HG02943 (cell line): Measurements from ENCODE around the gene ZCCHC17.
"Not testable (repeated sequence)": the region's sequence is repeated elsewhere in the genome, so short reads cannot be mapped to it uniquely, and the experiment has no call there.

Experiments used
- ATAC-seq: cut with Tn5 transposase; IDR thresholded peaks from one replicate; pipeline ENCODE4 v1.9.1; 2021; ENCODE audit warnings: mild to moderate bottlenecking, low read depth, moderate library complexity; ENCODE audit not compliant: unreplicated experiment

The ZCCHC17 gene, protein sequence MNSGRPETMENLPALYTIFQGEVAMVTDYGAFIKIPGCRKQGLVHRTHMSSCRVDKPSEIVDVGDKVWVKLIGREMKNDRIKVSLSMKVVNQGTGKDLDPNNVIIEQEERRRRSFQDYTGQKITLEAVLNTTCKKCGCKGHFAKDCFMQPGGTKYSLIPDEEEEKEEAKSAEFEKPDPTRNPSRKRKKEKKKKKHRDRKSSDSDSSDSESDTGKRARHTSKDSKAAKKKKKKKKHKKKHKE

DNA sequence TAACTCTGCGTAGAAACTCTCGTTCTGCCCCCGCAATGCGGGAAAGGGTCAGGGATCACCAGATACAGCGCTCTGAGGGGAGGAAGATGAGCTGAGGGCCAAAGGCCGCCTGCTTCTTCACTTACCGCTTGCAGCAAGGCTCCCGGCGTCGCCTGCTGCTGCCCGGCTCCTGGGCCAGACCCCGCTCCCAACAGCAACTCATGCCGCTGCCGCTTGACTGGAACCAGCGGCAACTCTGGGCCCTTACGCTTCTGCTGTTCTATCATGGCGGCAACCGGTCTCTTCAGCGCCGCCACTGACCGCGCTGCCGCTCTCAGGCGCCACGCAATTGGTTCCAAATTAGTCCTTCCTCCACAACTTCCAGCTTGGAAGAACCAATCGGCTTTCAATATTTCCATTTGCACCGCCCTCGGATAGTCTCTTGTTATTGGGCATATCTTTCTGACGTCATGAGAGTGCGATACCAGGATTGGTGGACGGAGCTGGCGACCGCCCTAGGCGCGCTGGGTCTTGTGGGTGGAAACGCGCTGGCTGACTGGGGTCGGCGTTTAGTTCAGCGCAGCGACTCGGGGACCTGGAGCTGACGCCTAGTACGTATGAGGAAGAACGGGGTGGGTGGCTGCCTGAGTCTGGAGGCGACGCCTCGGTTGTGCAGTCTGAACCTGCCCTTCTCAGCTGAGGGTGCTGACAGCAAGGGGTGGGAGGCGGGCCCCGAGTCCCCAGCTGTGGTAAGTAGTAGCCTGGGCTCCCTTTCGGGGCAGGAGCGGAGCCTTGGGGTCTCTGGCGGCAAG lies at the start of gene ZCCHC17, which contains the start of gene SNRNP40:
Gene ZCCHC17 (plus strand): TSS at position 547 of the 791 bp plus-strand sequence. CDS start 13,067 bp downstream, outside the sequence.
Gene SNRNP40 (minus strand): TSS at position 303 of the 791 bp plus-strand sequence. CDS start 37 bp downstream, at position 266.
- ATAC-seq: peak; percentile 96

DNA sequence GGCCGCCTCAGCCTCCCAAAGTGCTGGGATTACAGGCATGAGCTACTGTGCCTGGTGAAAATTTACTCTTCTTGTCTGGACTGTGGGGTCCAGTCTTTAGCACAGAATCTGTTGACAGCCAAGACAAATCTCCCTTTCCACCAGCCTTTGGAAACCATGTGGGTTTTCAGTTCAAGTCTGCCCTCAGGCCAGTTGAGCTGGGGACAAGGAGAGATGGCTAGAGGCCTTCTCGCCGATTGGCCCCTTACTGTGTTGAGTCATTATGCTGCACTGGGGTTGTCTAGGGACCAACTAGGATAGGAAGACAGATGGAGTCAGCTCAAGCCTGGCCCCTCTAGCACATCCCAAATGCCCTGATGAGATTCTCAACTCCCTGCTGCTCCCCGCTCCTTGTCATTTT lies 48.6 kb upstream of the ZCCHC17 start:
- ATAC-seq: no peak

DNA sequence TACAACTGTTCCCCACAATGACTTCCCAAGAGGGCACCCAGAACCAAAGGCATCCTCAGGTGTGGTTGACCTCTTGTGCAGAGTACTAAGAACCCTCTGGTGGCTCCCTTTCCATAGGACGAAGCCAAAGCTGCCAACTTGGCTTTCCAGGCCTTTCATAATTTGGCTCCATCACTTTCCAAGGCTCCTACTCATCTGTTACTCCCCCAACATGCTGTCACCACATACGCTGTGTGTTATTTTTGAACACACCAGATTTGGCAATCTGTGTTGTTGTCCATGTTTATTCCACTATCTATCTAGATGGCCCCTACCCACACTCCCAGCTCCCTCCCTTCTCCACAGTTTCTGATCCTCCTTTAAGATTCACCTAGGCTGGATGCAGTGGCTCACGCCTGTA lies 47.0 kb upstream of the ZCCHC17 start:
- no peak for ATAC-seq

GRCh38 chr1:31257213-31257612 lies 39.6 kb upstream of the ZCCHC17 start:
- no peak for ATAC-seq

DNA sequence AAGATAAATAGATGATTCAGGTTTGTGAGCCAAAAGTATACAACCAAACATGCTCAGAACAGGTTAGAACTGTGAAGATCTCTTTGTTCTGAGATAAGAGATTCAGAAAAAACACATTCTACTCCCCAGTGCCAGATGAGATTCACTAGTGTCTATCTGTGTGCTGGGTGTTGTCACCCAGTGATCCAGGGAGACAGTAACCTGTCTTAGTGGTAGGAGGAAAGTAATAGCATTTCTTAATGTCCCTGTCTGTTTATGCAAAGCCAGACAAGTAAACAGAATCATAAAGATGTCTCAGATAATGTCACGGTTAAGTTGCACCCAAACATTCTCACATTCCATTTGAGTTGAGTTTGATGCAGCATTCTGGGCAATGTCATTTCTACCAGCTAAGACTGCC lies 38.3 kb upstream of the ZCCHC17 start:
- ATAC-seq: no peak

- no peak for ATAC-seq
Measured at GRCh38 chr1:31259746-31260145, 37.1 kb upstream of the ZCCHC17 start.

DNA sequence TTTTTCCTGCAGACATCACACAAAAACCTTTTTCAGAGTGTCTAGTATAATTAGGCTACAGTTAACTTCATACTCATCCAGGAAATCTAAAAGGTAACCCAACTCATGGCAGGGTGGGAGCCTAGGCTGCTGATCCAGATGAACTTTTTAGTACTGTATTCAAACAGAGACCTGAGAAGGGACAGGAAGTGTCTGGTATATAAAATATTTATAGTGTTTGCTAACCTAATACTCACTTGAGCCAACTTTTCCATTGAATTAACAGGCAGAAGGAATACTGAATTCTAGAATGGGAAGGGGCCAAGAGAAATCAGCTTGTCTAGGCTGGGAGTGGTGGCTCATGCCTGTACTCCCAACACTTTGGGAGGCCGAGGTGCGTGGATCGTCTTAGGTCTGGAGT lies 34.9 kb upstream of the ZCCHC17 start:
- no peak for ATAC-seq

GRCh38 chr1:31262393-31262792 lies 34.4 kb upstream of the ZCCHC17 start:
- not testable (repeated sequence) for ATAC-seq

- ATAC-seq: no peak
Measured at GRCh38 chr1:31263408-31263807, 33.4 kb upstream of the ZCCHC17 start.

- ATAC-seq: no peak
Measured at GRCh38 chr1:31264790-31265386, 31.9 kb upstream of the ZCCHC17 start.

GRCh38 chr1:31266547-31266946 lies 30.3 kb upstream of the ZCCHC17 start:
- no peak for ATAC-seq

DNA sequence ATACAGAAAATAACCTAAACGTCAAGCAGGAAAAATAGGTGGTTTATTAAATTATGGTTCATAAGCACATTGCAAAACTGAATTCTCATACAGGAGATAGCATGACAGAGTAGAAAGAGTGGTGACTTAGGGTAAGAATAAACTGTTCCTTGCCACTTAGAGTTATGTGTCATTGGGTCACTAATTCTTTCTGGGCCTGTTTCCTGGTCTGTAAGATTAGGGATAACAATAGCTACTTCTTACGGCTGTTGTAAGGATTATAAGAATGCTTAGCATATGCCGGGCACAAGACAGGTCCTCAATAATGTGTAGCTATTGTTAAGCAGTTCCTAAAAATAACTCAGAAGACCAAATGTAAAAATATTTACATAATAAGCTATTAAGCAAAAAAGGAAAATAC lies 24.5 kb upstream of the ZCCHC17 start:
- ATAC-seq: no peak

- no peak for ATAC-seq
Measured at GRCh38 chr1:31273619-31274018, 23.2 kb upstream of the ZCCHC17 start.

- not testable (repeated sequence) for ATAC-seq
Measured at GRCh38 chr1:31282426-31282825, 14.4 kb upstream of the ZCCHC17 start.

GRCh38 chr1:31287791-31288190 lies 9.0 kb upstream of the ZCCHC17 start:
- not testable (repeated sequence) for ATAC-seq

GRCh38 chr1:31289021-31289420 lies 7.8 kb upstream of the ZCCHC17 start:
- no peak for ATAC-seq

DNA sequence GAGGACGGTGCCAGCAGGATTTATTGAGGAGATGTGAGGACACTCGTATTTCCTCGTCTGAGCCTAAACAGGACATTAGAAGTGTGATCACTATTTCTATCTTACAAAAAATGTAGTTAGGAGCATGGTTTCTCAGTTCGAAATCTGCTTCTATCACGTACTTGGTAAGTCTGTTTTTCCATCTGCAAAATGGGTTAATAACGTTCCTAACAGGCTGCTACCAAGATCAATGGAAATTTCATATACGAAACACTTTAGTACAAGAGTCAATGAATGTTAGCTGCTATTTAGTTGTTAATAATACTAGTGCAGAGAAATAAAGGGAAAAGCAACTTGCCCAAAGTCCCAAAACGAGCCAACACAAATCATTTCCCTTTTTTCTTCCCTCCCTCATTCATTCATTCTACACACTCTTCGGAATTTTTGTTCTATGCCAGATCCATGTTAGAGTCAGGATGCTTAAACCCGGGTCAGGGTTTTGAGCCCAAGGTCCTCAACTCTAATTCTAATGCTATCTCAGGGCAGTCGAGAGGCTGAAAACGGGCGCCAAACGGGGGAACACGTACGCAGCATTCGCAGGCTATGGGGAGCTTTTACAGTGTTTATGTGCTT lies 852 bp upstream of the ZCCHC17 start:
- ATAC-seq: peak; percentile 2

- ATAC-seq: peak; percentile 5
Measured at GRCh38 chr1:31297277-31298247, 730 bp downstream of the ZCCHC17 start.

DNA sequence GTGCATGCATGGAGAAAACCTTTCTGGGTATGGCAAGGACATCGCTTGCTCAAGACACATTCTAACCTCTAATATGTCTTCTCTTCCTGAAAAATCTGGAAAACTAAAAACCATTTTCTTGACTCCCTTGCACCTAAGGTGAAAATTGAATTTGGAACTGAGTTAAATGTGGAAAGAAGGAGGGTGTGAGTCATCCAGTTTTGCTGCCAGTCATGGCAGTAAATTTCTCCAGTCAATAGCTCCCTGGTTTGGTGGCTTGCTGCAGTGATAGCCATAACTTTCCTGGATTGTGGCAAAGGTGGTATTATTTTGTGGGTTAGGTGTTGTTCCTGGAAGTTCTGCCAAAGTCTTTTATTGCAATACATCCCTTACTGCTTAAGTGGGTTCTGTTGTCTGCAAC lies 2.5 kb downstream of the ZCCHC17 start:
- no peak for ATAC-seq

DNA sequence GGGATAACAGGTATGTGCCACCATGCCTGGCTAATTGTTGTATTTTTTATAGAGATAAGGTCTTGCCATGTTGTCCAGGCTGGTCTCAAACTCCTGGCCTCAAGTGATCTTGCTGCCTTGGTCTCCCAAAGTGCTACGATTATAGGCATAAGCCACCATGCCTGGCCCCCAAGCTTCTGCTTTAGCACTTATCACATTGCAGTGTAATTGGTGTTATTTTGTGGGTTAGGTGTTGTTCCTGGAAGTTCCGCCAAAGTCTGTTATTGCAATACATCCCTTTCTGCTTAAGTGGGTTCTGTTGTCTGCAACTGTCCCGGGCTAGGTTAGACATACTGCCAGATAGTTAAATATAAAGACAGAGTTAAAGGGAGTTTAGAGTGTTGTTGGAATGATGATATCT lies 3.4 kb downstream of the ZCCHC17 start:
- no peak for ATAC-seq
